Mesendoderm (in vitro differentiated cells): ENCODE measurements around the gene TLR6.
A peak's percentile ranks its signal among the peaks of the same experiment; 100 is the strongest.

Experiments
- DNase-seq: peaks from one replicate; pipeline ENCODE4 v3.0.0; 2013
- H2AK5ac ChIP-seq: 2 replicates; pipeline ENCODE4 v1.6.1; 2013; ENCODE audit warnings: low read length, inconsistent platforms
- H2BK120ac ChIP-seq: 2 replicates; pipeline ENCODE4 v1.6.1; 2013; ENCODE audit warnings: low read depth, mild to moderate bottlenecking, low read length, moderate library complexity, mixed read lengths
- H2BK15ac ChIP-seq: replicated peaks from 2 replicates; pipeline ENCODE4 v1.6.1; 2013; ENCODE audit warnings: low read depth, mild to moderate bottlenecking, moderate library complexity
- H2BK5ac ChIP-seq: 2 replicates; pipeline ENCODE4 v1.6.1; 2013; ENCODE audit warnings: low read length, inconsistent platforms
- H3K18ac ChIP-seq: 2 replicates; pipeline ENCODE4 v1.6.1; 2013; ENCODE audit warnings: mild to moderate bottlenecking, low read length, mixed read lengths
- H3K23ac ChIP-seq: one replicate; pipeline ENCODE4 v1.6.1; 2013; ENCODE audit warnings: low read length
- H3K27ac ChIP-seq: 2 replicates; pipeline ENCODE4 v1.5.1; 2013; ENCODE audit warnings: low read depth, mild to moderate bottlenecking, inconsistent platforms, low read length, moderate library complexity
- H3K27me3 ChIP-seq: 2 replicates; pipeline ENCODE4 v1.6.1; 2013; ENCODE audit warnings: low read length, control low read depth, mild to moderate bottlenecking, inconsistent platforms; ENCODE audit not compliant: insufficient read depth, poor library complexity
- H3K36me3 ChIP-seq: 2 replicates; pipeline ENCODE4 v1.6.1; 2013; ENCODE audit warnings: low read length, inconsistent platforms; ENCODE audit not compliant: control insufficient read depth, insufficient read depth
- H3K4ac ChIP-seq: one replicate; pipeline ENCODE4 v1.6.1; 2013; ENCODE audit warnings: low read depth, mild to moderate bottlenecking, low read length, moderate library complexity
- H3K4me1 ChIP-seq: 2 replicates; pipeline ENCODE4 v1.6.1; 2013; ENCODE audit warnings: low read depth, low read length, inconsistent platforms; ENCODE audit not compliant: control insufficient read depth
- H3K4me2 ChIP-seq: 2 replicates; pipeline ENCODE4 v1.6.1; 2013; ENCODE audit warnings: low read length
- H3K4me3 ChIP-seq: 2 replicates; pipeline ENCODE4 v1.5.1; 2013; ENCODE audit warnings: mild to moderate bottlenecking, low read length
- H3K56ac ChIP-seq: one replicate; pipeline ENCODE4 v1.6.1; 2013; ENCODE audit warnings: low read length
- H3K79me1 ChIP-seq: 2 replicates; pipeline ENCODE4 v1.6.1; 2013; ENCODE audit warnings: low read length, inconsistent platforms
- H3K79me2 ChIP-seq: 2 replicates; pipeline ENCODE4 v1.6.1; 2013; ENCODE audit warnings: mild to moderate bottlenecking, low read length; ENCODE audit not compliant: control insufficient read depth, insufficient read depth
- H3K9ac ChIP-seq: 2 replicates; pipeline ENCODE4 v1.6.1; 2013; ENCODE audit warnings: low read length, inconsistent platforms
- H4K5ac ChIP-seq: one replicate; pipeline ENCODE4 v1.6.1; 2013; ENCODE audit warnings: low read length
- H4K8ac ChIP-seq: one replicate; pipeline ENCODE4 v1.6.1; 2013; ENCODE audit warnings: low read depth, mild to moderate bottlenecking, control low read depth, low read length, moderate library complexity
- WGBS: extraction: QIAGEN DNeasy Blood & Tissue Kit; methylation state at CpG from one replicate; pipeline ENCODE4 v1.1.7; 2013; ENCODE audit warnings: low lambda C conversion rate, missing lambda C conversion rate; ENCODE audit not compliant: insufficient coverage; ENCODE audit errors: extremely low coverage; 5-methylcytosine and 5-hydroxymethylcytosine counted together

The TLR6 gene

DNA sequence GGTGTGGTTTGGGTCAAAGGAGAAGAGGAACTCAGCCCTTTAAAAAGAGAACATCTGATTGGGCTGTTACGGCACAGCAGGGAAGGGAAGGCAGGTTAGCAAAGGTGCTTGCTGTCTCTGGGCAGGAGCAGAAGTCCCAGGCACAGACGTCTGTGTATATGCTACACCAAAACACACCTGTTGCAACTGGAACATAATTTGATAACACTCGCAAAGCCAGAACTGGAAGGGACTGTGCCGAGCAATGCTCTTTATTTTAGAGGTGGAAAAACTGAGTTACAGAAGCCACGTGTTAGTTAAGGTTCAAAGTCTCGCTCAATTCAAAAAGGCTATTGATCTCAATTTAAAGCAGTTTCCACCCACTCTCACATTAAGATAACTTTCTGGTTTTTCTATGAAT, 8.8 kb upstream of the TLR6 start:
- Histone ChIP-seq H3K4me3 (no peak overlapping the region), H3K79me1 (peaks cover 3% of the 10 kb centered on the region), H3K18ac (no peak overlapping the region), H3K9ac (no peak overlapping the region), H3K36me3 (peaks cover 2% of the 10 kb centered on the region), H2BK120ac (no peak overlapping the region), H3K27ac (no peak overlapping the region), H3K4ac (no peak overlapping the region), H3K56ac (no peak overlapping the region), H3K4me1 (no peaks in the 10 kb centered on the region), H4K8ac (no peak overlapping the region), H2BK15ac (no peak overlapping the region), H3K27me3 (no peaks in the 10 kb centered on the region), H2BK5ac (no peak overlapping the region), H4K5ac (no peak overlapping the region), H2AK5ac (no peak overlapping the region), H3K23ac (no peak overlapping the region), H3K4me2 (no peak overlapping the region), H3K79me2 (no peaks in the 10 kb centered on the region)
- WGBS: no CpG with 5 or more reads among the region's 6 CpGs
- no peak for DNase-seq

DNA sequence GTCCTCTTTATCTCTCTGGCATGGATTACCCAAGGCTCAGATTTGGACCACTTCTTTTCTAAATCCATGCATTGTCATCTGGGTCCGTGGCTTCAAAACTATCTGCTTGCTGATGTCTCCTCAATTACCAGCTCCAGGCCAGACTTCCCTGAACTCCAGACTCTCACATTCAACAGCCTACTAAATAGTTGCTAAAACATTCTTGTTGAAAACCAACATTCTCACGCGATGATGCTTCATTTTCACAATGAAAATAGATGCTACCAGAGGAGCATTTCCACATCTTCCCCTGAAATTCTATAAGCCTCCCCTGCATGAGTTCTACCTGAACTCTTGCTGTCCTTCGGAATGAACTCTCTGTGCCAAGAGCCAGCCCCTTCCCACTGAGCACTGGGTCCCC, 5.2 kb upstream of the TLR6 start:
- H3K9ac ChIP-seq: no peak overlapping the region
- no peak overlapping the region for H3K18ac ChIP-seq
- H2BK5ac ChIP-seq: no peak overlapping the region
- H3K36me3 ChIP-seq: no peaks in the 10 kb centered on the region
- no peak overlapping the region for H3K4ac ChIP-seq
- no peaks in the 10 kb centered on the region for H3K4me1 ChIP-seq
- no peaks in the 10 kb centered on the region for H3K27me3 ChIP-seq
- no peaks in the 10 kb centered on the region for H3K79me1 ChIP-seq
- H2AK5ac ChIP-seq: no peak overlapping the region
- H3K56ac ChIP-seq: no peak overlapping the region
- no peak overlapping the region for H3K4me3 ChIP-seq
- no peak overlapping the region for H3K27ac ChIP-seq
- no peak overlapping the region for H3K4me2 ChIP-seq
- DNase-seq: no peak
- H3K79me2 ChIP-seq: no peaks in the 10 kb centered on the region
- H2BK120ac ChIP-seq: no peak overlapping the region
- no peak overlapping the region for H4K5ac ChIP-seq
- no peak overlapping the region for H4K8ac ChIP-seq
- no peak overlapping the region for H3K23ac ChIP-seq
- WGBS: no CpG with 5 or more reads among the region's 4 CpGs
- H2BK15ac ChIP-seq: no peak overlapping the region

DNA sequence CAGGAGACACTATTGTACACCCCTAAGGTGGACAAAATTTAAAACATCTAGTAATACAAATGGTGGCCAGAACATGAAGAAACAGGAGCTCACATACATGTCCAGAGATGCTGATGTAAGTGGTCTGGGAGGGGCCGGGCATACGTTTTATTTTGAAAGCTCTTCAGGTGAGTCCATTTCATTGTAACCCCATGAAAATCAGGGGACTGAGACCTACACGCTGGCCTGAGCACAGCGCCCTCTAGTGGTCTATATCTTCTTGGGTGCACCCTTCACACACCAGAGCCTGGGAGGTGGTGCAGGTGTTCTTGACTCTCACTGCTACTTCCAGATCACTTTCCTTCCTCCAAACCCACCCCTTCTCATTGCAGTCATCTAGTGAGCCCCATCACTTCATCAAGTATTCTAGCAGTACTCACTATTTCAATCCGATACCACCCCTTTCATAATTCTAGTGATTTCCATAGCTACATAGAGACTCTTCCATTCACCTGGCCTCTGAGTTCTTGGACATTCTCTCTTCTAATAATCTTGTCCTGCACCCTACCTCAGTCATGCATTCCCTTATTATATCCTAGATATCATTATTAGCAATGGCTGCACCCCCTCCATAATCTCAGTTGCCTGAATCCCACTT, 4.3 kb upstream of the TLR6 start:
- Histone ChIP-seq H3K79me2 (no peaks in the 10 kb centered on the region), H2BK120ac (no peak overlapping the region), H3K56ac (no peak overlapping the region), H3K79me1 (no peaks in the 10 kb centered on the region), H2BK15ac (no peak overlapping the region), H3K9ac (no peak overlapping the region), H3K23ac (no peak overlapping the region), H3K4me1 (no peaks in the 10 kb centered on the region), H2BK5ac (no peak overlapping the region), H4K8ac (no peak overlapping the region), H3K4me2 (no peak overlapping the region), H4K5ac (no peak overlapping the region), H3K36me3 (no peaks in the 10 kb centered on the region), H3K4ac (no peak overlapping the region), H3K4me3 (no peak overlapping the region), H2AK5ac (no peak overlapping the region), H3K27me3 (no peaks in the 10 kb centered on the region), H3K27ac (no peak overlapping the region), H3K18ac (no peak overlapping the region)
- no CpG with 5 or more reads among the region's 5 CpGs for WGBS
- DNase-seq: peak; percentile 80

DNA sequence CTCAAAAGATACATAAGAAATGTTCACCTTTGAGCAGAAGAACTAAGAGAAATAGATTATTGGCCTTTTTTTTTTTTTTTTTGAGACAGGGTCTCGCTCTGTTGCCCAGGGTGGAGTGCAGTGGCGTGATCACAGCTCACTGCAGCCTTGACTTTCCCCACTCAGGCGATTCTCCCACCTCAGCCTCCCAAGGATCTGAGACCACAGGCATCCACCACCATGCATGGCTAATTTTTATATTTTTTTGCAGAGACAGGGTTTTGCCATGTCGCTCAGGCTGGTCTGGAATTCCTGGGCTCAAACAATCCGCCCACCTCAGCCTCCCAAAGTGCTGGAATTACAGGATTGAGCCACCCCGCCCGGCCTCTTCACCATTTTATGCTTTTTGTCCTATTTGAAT, 2.9 kb upstream of the TLR6 start:
- H3K27me3 ChIP-seq: no peaks in the 10 kb centered on the region
- H2BK15ac ChIP-seq: no peak overlapping the region
- DNase-seq: no peak
- WGBS: no CpG with 5 or more reads among the region's 7 CpGs
- H3K4me1 ChIP-seq: no peaks in the 10 kb centered on the region
- H3K23ac ChIP-seq: no peak overlapping the region
- no peak overlapping the region for H2BK5ac ChIP-seq
- no peak overlapping the region for H4K8ac ChIP-seq
- no peak overlapping the region for H3K18ac ChIP-seq
- H3K4me2 ChIP-seq: no peak overlapping the region
- H3K4me3 ChIP-seq: no peak overlapping the region
- H3K56ac ChIP-seq: no peak overlapping the region
- H4K5ac ChIP-seq: no peak overlapping the region
- H2BK120ac ChIP-seq: no peak overlapping the region
- no peak overlapping the region for H2AK5ac ChIP-seq
- H3K79me2 ChIP-seq: no peaks in the 10 kb centered on the region
- no peak overlapping the region for H3K9ac ChIP-seq
- H3K27ac ChIP-seq: no peak overlapping the region
- H3K4ac ChIP-seq: no peak overlapping the region
- H3K79me1 ChIP-seq: no peaks in the 10 kb centered on the region
- H3K36me3 ChIP-seq: no peaks in the 10 kb centered on the region

DNA sequence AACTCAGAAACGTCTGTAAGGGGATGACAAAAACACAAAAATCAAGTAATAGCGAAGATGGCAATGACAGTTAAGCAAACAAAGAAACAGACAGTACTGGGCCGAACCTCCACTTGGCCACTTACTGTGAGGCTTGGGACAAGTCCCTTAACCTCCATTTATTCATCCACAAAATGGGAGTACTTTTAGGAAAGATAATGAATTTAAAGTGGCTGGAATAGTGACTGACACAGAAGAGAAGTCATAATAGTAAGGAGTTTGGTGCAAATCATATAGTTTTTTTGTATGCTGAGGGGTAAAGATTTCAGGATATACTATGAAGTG, 1.4 kb upstream of the TLR6 start:
- no peak overlapping the region for H3K9ac ChIP-seq
- no peak overlapping the region for H3K4ac ChIP-seq
- H3K27ac ChIP-seq: no peak overlapping the region
- no peak overlapping the region for H3K4me2 ChIP-seq
- no peak for DNase-seq
- no peaks in the 10 kb centered on the region for H3K79me1 ChIP-seq
- no peak overlapping the region for H3K23ac ChIP-seq
- no peaks in the 10 kb centered on the region for H3K79me2 ChIP-seq
- no peak overlapping the region for H4K5ac ChIP-seq
- no peak overlapping the region for H3K56ac ChIP-seq
- H2BK5ac ChIP-seq: no peak overlapping the region
- H3K36me3 ChIP-seq: no peaks in the 10 kb centered on the region
- no peaks in the 10 kb centered on the region for H3K27me3 ChIP-seq
- no peaks in the 10 kb centered on the region for H3K4me1 ChIP-seq
- H4K8ac ChIP-seq: no peak overlapping the region
- H3K4me3 ChIP-seq: no peak overlapping the region
- H2BK120ac ChIP-seq: no peak overlapping the region
- peak overlapping the region; percentile 30 for H3K18ac ChIP-seq
- peak overlapping the region; percentile 78 for H2BK15ac ChIP-seq
- no peak overlapping the region for H2AK5ac ChIP-seq
- WGBS: no CpG with 5 or more reads among the region's 3 CpGs

DNA sequence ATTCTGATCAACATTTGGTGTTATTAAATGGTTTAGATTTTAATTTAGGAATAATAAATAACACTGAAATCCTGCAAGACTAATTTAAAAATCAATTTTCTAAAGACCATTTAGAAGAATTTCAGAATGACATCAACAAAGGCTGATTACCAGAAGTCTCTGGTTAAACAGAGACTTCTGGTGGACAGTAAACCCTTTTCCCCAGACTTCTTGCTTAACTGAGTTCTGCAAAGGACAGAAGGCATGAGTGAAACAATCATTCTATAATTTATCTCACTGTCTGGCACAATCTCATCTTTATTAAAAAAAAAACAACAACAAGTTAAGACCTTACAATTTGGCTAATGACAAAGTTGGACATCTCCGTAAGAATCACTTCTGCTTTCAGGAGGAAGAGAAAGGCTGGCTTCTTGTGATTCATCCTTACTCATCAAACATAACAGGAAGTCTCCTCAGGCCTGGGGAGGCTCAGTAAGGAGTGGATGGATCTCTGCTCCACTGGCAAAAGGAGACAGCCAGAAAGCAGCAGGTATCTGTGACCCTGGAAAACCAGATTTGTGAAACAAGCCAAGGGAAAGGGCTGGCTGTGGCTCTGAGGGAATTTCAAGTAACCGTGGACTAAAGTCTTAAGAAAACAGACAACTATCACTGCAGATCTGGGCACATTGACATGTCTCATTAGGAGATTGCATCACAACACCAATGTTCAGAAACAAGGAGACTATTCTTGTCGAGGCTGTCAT, 908 bp upstream of the TLR6 start:
- Histone ChIP-seq H3K27ac (no peak overlapping the region), H4K8ac (no peak overlapping the region), H3K4me2 (no peak overlapping the region), H2BK5ac (no peak overlapping the region), H3K36me3 (no peaks in the 10 kb centered on the region), H3K4ac (no peak overlapping the region), H3K56ac (no peak overlapping the region), H3K79me2 (no peaks in the 10 kb centered on the region), H2BK120ac (no peak overlapping the region), H3K4me3 (no peak overlapping the region), H3K18ac (peak overlapping the region; percentile 30), H2AK5ac (no peak overlapping the region), H3K23ac (no peak overlapping the region), H4K5ac (no peak overlapping the region), H3K79me1 (no peaks in the 10 kb centered on the region), H3K9ac (no peak overlapping the region), H2BK15ac (peak overlapping the region; percentile 78), H3K4me1 (no peaks in the 10 kb centered on the region), H3K27me3 (no peaks in the 10 kb centered on the region)
- no CpG with 5 or more reads among the region's 3 CpGs for WGBS
- DNase-seq: peak; percentile 66
